OCI-LY1 (cell line): ENCODE data around the gene HS3ST1.

Source experiments
- H2AFZ ChIP-seq: fragments of 200-600 bp; sonication (generic), shearing (Covaris generic); 2 replicates; pipeline ENCODE4 v1.6.0; 2014; ENCODE audit warnings: antibody characterized with exemption, mild to moderate bottlenecking, low read length
- H3F3A ChIP-seq: fragments of 200-600 bp; sonication (generic), shearing (Covaris generic); 2 replicates; pipeline ENCODE4 v1.6.0; 2014; ENCODE audit warnings: mild to moderate bottlenecking, antibody characterized with exemption, low read length, moderate library complexity; ENCODE audit not compliant: insufficient read depth
- H3K27ac ChIP-seq: fragments of 200-600 bp; sonication (generic); 2 replicates; pipeline ENCODE4 v1.5.1; 2014; ENCODE audit warnings: low read length, mixed run types, mild to moderate bottlenecking, low read depth; ENCODE audit not compliant: poor library complexity, severe bottlenecking
- H3K27me3 ChIP-seq: fragments of 200-600 bp; sonication (generic); 2 replicates; pipeline ENCODE4 v1.6.0; 2014; ENCODE audit warnings: antibody characterized with exemption, mild to moderate bottlenecking, low read length, moderate library complexity; ENCODE audit not compliant: insufficient read depth
- H3K36me3 ChIP-seq: fragments of 200-600 bp; sonication (generic); 2 replicates; pipeline ENCODE4 v1.6.1; 2014; ENCODE audit warnings: mild to moderate bottlenecking, antibody characterized with exemption, low read length, moderate library complexity, mixed read lengths; ENCODE audit not compliant: insufficient read depth
- H3K4me1 ChIP-seq: fragments of 200-600 bp; sonication (generic); 2 replicates; pipeline ENCODE4 v1.5.1; 2014; ENCODE audit warnings: mild to moderate bottlenecking, low read length, moderate library complexity; ENCODE audit not compliant: insufficient read depth, severe bottlenecking
- H3K4me2 ChIP-seq: fragments of 200-600 bp; sonication (generic), shearing (Covaris generic); 2 replicates; pipeline ENCODE4 v1.6.1; 2014; ENCODE audit warnings: low read length
- H3K4me3 ChIP-seq: fragments of 200-600 bp; sonication (generic); 2 replicates; pipeline ENCODE4 v1.5.1; 2014; ENCODE audit warnings: low read length, low read depth, mild to moderate bottlenecking, mixed read lengths; ENCODE audit not compliant: poor library complexity, severe bottlenecking
- H3K79me2 ChIP-seq: fragments of 200-600 bp; shearing (Covaris generic); 2 replicates; pipeline ENCODE4 v1.6.1; 2016; ENCODE audit warnings: mixed run types, low read length, mixed read lengths; ENCODE audit not compliant: insufficient read depth
- H3K9ac ChIP-seq: fragments of 200-600 bp; sonication (generic), shearing (Covaris generic); 2 replicates; pipeline ENCODE4 v1.6.1; 2014; ENCODE audit warnings: mild to moderate bottlenecking, low read length, mixed read lengths
- H3K9me2 ChIP-seq: fragments of 200-600 bp; sonication (generic), shearing (Covaris generic); 2 replicates; pipeline ENCODE4 v1.6.1; 2014; ENCODE audit warnings: low read depth, mild to moderate bottlenecking, low read length, mixed read lengths
- H3K9me3 ChIP-seq: fragments of 200-600 bp; shearing (Covaris generic); 2 replicates; pipeline ENCODE4 v1.6.1; 2014; ENCODE audit warnings: low read length, mixed read lengths
- H4K20me1 ChIP-seq: fragments of 200-600 bp; sonication (generic), shearing (Covaris generic); 2 replicates; pipeline ENCODE4 v1.6.0; 2016; ENCODE audit warnings: mild to moderate bottlenecking, low read length; ENCODE audit not compliant: insufficient read depth
- CTCF ChIP-seq: fragments of 200-600 bp; sonication (generic), shearing (Covaris generic); IDR thresholded peaks from 2 replicates; pipeline ENCODE4 v1.5.1; 2017; ENCODE audit warnings: mild to moderate bottlenecking, antibody characterized with exemption, low read length, moderate library complexity, mixed read lengths
- EZH2 ChIP-seq: fragments of 200-600 bp; sonication (generic), shearing (Covaris generic); IDR thresholded peaks from 2 replicates; pipeline ENCODE4 v1.8.0; 2017; ENCODE audit warnings: borderline replicate concordance, mixed run types, mild to moderate bottlenecking, antibody characterized with exemption, low read length, moderate library complexity, mixed read lengths

Gene HS3ST1

GRCh38 chr4:11438647-11439046 is 10.0 kb upstream of the HS3ST1 start:
- no peaks in the 10 kb centered on the region for H3F3A ChIP-seq
- no peak for TF ChIP-seq CTCF
- TF ChIP-seq EZH2, result no peak
- no peaks in the 10 kb centered on the region for H4K20me1 ChIP-seq
- no peak overlapping the region for H2AFZ ChIP-seq
- H3K4me3 ChIP-seq, result no peak overlapping the region
- H3K36me3 ChIP-seq, result no peaks in the 10 kb centered on the region
- H3K79me2 ChIP-seq, result no peaks in the 10 kb centered on the region
- no peak overlapping the region for H3K4me2 ChIP-seq
- H3K9me2 ChIP-seq, result no peaks in the 10 kb centered on the region
- H3K27ac ChIP-seq, result no peak overlapping the region
- no peaks in the 10 kb centered on the region for H3K27me3 ChIP-seq
- no peaks in the 10 kb centered on the region for H3K9me3 ChIP-seq
- H3K4me1 ChIP-seq, result no peaks in the 10 kb centered on the region
- H3K9ac ChIP-seq, result no peak overlapping the region

DNA sequence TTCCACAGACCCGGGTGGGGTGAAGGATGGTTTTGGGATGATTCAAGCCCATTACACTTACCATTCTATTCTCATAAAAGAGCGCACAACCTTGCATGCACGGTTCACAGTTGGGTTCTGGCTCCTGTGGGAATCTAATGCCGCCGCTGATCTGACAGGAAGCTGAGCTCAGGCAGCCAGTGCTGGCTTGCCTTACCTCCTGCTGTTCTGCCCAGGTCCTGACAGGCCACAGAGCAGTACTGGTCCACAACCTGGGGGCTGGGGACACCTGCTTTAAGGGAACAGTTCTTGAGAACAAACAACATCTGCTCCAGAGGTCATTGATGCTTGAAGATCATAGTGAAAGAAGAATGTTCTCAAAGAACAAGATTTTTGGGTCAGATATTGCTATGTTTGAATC is 8.0 kb upstream of the HS3ST1 start:
- H3K36me3 ChIP-seq, result no peaks in the 10 kb centered on the region
- no peaks in the 10 kb centered on the region for H3K9me3 ChIP-seq
- H3F3A ChIP-seq, result no peaks in the 10 kb centered on the region
- no peak overlapping the region for H3K4me3 ChIP-seq
- no peaks in the 10 kb centered on the region for H4K20me1 ChIP-seq
- no peaks in the 10 kb centered on the region for H3K79me2 ChIP-seq
- no peak overlapping the region for H3K27ac ChIP-seq
- H2AFZ ChIP-seq, result no peak overlapping the region
- H3K9ac ChIP-seq, result no peak overlapping the region
- H3K9me2 ChIP-seq, result no peaks in the 10 kb centered on the region
- H3K4me1 ChIP-seq, result no peaks in the 10 kb centered on the region
- H3K27me3 ChIP-seq, result no peaks in the 10 kb centered on the region
- TF ChIP-seq CTCF (no peak), EZH2 (no peak)
- H3K4me2 ChIP-seq, result no peak overlapping the region

DNA sequence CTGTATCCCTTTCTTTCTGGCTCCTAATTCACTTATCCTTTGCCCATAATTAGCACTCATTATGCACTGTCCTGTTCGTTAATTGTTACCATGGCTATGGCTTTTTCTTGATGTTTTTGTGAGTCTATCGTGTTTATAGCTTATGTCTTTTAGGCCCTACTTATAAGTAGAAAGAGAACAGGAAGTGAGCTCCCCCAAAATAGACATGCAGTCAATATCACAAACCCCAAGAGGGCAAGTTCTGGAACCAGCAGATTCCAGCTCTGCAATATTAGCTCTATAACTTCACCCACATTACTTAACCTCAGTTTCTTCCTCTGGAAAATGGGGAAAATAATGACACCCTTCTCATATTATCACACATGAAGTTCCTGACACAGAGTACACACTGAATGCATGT is 7.4 kb upstream of the HS3ST1 start:
- no peak for TF ChIP-seq EZH2
- TF ChIP-seq CTCF, result no peak
- no peak overlapping the region for H3K4me2 ChIP-seq
- no peaks in the 10 kb centered on the region for H3K36me3 ChIP-seq
- H3K79me2 ChIP-seq, result no peaks in the 10 kb centered on the region
- no peak overlapping the region for H2AFZ ChIP-seq
- no peaks in the 10 kb centered on the region for H3K9me3 ChIP-seq
- no peaks in the 10 kb centered on the region for H3K4me1 ChIP-seq
- no peak overlapping the region for H3K9ac ChIP-seq
- no peaks in the 10 kb centered on the region for H3K27me3 ChIP-seq
- H3K9me2 ChIP-seq, result no peaks in the 10 kb centered on the region
- no peaks in the 10 kb centered on the region for H4K20me1 ChIP-seq
- no peaks in the 10 kb centered on the region for H3F3A ChIP-seq
- no peak overlapping the region for H3K4me3 ChIP-seq
- H3K27ac ChIP-seq, result no peak overlapping the region
